ENCODE data around the gene SPPL2A.
"Not testable (repeated sequence)": the region's sequence is repeated elsewhere in the genome, so short reads cannot be mapped to it uniquely, and the experiment has no call there.

The SPPL2A gene

GRCh38 chr15:50765195-50765967 is at the start of gene SPPL2A:
Gene SPPL2A (minus strand): TSS chr15:50765706. CDS start chr15:50765533, 173 bp downstream.
- DNase-seq = peak; percentile 93

- no peak for DNase-seq
Measured at GRCh38 chr15:50814634-50815033, 49.1 kb upstream of the SPPL2A start.

GRCh38 chr15:50813865-50814264 is 48.4 kb upstream of the SPPL2A start:
- no peak for DNase-seq

- DNase-seq = no peak
Measured at GRCh38 chr15:50813089-50813488, 47.6 kb upstream of the SPPL2A start.

- not testable (repeated sequence) for DNase-seq
Measured at GRCh38 chr15:50812181-50812506, 46.6 kb upstream of the SPPL2A start.

- DNase-seq = not testable (repeated sequence)
Measured at GRCh38 chr15:50811461-50812180, 46.1 kb upstream of the SPPL2A start.

- no peak for DNase-seq
Measured at GRCh38 chr15:50810128-50810527, 44.6 kb upstream of the SPPL2A start.

- no peak for DNase-seq
Measured at GRCh38 chr15:50808728-50809127, 43.2 kb upstream of the SPPL2A start.

- DNase-seq = no peak
Measured at GRCh38 chr15:50803479-50804180, 38.1 kb upstream of the SPPL2A start.

- DNase-seq = no peak
Measured at GRCh38 chr15:50800715-50801114, 35.2 kb upstream of the SPPL2A start.

- no peak for DNase-seq
Measured at GRCh38 chr15:50798684-50799083, 33.2 kb upstream of the SPPL2A start.

GRCh38 chr15:50797926-50798325 is 32.4 kb upstream of the SPPL2A start:
- DNase-seq = no peak

- peak; percentile 26 for DNase-seq
Measured at GRCh38 chr15:50791486-50791885, 26.0 kb upstream of the SPPL2A start.

- no peak for DNase-seq
Measured at GRCh38 chr15:50790778-50791453, 25.4 kb upstream of the SPPL2A start.

GRCh38 chr15:50786871-50787270 is 21.4 kb upstream of the SPPL2A start:
- no peak for DNase-seq

GRCh38 chr15:50786438-50786837 is 20.9 kb upstream of the SPPL2A start:
- no peak for DNase-seq

- no peak for DNase-seq
Measured at GRCh38 chr15:50783895-50784294, 18.4 kb upstream of the SPPL2A start.

- no peak for DNase-seq
Measured at GRCh38 chr15:50783411-50783810, 17.9 kb upstream of the SPPL2A start.

GRCh38 chr15:50778086-50778485 is 12.6 kb upstream of the SPPL2A start:
- peak; percentile 26 for DNase-seq

- no peak for DNase-seq
Measured at GRCh38 chr15:50777042-50777441, 11.5 kb upstream of the SPPL2A start.

GRCh38 chr15:50774450-50774849 is 8.9 kb upstream of the SPPL2A start:
- DNase-seq = peak; percentile 40

- DNase-seq = peak; percentile 4
Measured at GRCh38 chr15:50773389-50773788, 7.9 kb upstream of the SPPL2A start.

GRCh38 chr15:50767332-50767861 is 1.9 kb upstream of the SPPL2A start:
- DNase-seq = peak; percentile 50

Measured in activated CD8-positive, alpha-beta memory T cell treated with anti-CD3 and anti-CD28 coated beads for 24 hours (primary cell).